HCT116 (cell line): ENCODE results near the gene ACOT12.

Source experiments
- CEBPB ChIP-seq: IDR thresholded peaks from 2 replicates; pipeline ENCODE4 v1.6.1; 2012; ENCODE audit warnings: low read depth
- EZH2 ChIP-seq: fragments of 200-600 bp; sonication (generic); IDR thresholded peaks from 2 replicates; pipeline ENCODE4 v1.6.1; 2017; ENCODE audit warnings: antibody characterized with exemption, mixed run types
- POLR2A ChIP-seq: IDR thresholded peaks from 2 replicates; pipeline ENCODE4 v1.7.0; 2011; ENCODE audit warnings: borderline replicate concordance; ENCODE audit not compliant: insufficient read depth, insufficient read length; ENCODE audit errors: extremely low read depth

DNA sequence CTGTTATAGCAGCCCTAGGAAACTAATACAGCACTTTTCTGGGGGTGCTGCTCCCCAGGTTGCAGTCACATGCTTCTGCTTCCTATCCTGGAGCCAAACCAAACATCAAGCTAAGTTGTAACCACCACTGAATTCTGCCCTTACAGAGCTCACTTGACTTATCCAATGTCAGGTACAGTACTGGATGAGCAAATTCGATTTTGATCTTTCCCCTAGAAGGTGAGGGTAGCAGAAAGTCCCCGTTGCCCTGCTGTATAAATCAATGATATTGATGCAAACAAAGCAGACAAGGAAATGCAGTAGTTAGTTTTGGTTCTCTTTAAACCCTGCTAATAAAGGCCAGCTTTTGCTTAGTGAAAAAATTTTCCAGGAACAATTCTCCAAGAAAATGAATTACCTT lies 56.1 kb downstream of the ACOT12 start:
- TF ChIP-seq CEBPB (no peak), EZH2 (no peak), POLR2A (no peak)
